Body of pancreas (tissue), 4 donors: ENCODE measurements around the gene FAM193A.

Experiments
- CTCF ChIP-seq, 7 experiments: fragments of 450-650 bp in 4 of 7; fragments of 200-600 bp in 3 of 7; sonication (generic) in 3 of 7; IDR thresholded peaks; one replicate each; pipeline ENCODE4 v1.5.1; 2016 to 2019; ENCODE audit warnings: antibody characterized with exemption in 7 of 7
- POLR2A ChIP-seq, 3 donors: fragments of 450-650 bp; IDR thresholded peaks; one replicate each; pipeline ENCODE4 v1.6.1; 2016; ENCODE audit warnings: antibody characterized with exemption in 3 of 3, mild to moderate bottlenecking in 2 of 3

GRCh38 chr4:2735869-2736268 is 199.4 kb downstream of the FAM193A start:
- no peak for TF ChIP-seq CTCF (IDR thresholded peaks at IDR 0.05)
- no peak for TF ChIP-seq POLR2A (IDR thresholded peaks at IDR 0.05)
